HFF-Myc (cell line): ENCODE measurements around the gene SLC12A2.
A peak's percentile ranks its signal among the peaks of the same experiment; 100 is the strongest.

Experiments used
- DNase-seq: peaks from one replicate; pipeline ENCODE4 v3.0.0-alpha.2; 2011; ENCODE audit warnings: low read depth; ENCODE audit errors: extremely low read depth
- H3K4me3 ChIP-seq: replicated peaks from 2 replicates; pipeline ENCODE4 v1.5.1; 2011; ENCODE audit warnings: low read depth, mild to moderate bottlenecking, control low read depth, low read length
- TF ChIP-seq, protein P1 (sequence below): IDR thresholded peaks from 2 replicates; pipeline ENCODE4 v1.5.1; 2012; ENCODE audit warnings: mild to moderate bottlenecking, low read depth, low read length, control low read depth; ENCODE audit errors: missing control alignments

The SLC12A2 gene

GRCh38 chr5:128126241-128126640, 42.7 kb downstream of the SLC12A2 start:
- no peak overlapping the region for H3K4me3 ChIP-seq
- TF ChIP-seq, protein P1, sequence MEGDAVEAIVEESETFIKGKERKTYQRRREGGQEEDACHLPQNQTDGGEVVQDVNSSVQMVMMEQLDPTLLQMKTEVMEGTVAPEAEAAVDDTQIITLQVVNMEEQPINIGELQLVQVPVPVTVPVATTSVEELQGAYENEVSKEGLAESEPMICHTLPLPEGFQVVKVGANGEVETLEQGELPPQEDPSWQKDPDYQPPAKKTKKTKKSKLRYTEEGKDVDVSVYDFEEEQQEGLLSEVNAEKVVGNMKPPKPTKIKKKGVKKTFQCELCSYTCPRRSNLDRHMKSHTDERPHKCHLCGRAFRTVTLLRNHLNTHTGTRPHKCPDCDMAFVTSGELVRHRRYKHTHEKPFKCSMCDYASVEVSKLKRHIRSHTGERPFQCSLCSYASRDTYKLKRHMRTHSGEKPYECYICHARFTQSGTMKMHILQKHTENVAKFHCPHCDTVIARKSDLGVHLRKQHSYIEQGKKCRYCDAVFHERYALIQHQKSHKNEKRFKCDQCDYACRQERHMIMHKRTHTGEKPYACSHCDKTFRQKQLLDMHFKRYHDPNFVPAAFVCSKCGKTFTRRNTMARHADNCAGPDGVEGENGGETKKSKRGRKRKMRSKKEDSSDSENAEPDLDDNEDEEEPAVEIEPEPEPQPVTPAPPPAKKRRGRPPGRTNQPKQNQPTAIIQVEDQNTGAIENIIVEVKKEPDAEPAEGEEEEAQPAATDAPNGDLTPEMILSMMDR, result no peak
- DNase-seq, result no peak

DNA sequence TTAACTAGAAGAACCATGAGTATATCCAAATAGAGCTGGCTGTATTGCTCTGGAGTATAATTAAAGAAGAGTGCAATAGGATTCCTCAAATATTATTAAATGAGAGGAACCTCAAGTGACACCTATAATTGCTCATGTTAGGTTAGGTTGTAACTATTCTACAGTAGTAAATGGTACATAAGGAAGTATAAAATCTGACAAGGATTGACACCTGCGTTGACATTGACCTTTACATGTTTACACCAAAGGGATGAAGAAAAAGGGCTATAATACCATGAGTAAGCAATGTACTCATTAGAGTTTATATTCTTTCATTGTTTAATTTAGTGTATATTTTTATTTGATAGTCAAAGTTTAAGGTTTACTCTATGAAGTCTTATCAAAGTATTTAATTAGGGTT, 48.9 kb downstream of the SLC12A2 start:
- DNase-seq, result no peak
- H3K4me3 ChIP-seq, result no peak overlapping the region
- TF ChIP-seq, protein P1, result no peak

GRCh38 chr5:128135286-128135685, 51.7 kb downstream of the SLC12A2 start:
- peak; percentile 32 for DNase-seq
- no peak overlapping the region for H3K4me3 ChIP-seq
- TF ChIP-seq, protein P1, result no peak

DNA sequence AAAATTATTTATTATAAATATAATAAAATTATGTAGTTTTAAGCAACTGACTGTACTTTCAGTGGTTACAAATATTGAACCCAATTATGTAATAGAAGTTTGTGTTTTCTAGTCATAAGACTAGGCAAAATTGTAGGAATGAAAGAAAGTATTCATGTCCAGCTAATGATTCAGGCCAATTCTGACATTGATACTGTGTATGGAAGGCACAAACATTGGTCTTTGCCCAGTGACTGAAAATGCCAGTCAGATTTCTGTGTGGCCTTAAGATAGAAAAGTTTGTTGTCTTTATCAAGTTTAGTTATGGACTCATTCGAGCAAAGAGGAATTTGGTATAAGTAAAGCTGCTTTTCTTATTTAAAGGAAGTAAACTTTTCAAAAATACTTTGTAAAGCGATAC, 60.3 kb downstream of the SLC12A2 start:
- H3K4me3 ChIP-seq, result no peak overlapping the region
- no peak for DNase-seq
- TF ChIP-seq, protein P1, result no peak

DNA sequence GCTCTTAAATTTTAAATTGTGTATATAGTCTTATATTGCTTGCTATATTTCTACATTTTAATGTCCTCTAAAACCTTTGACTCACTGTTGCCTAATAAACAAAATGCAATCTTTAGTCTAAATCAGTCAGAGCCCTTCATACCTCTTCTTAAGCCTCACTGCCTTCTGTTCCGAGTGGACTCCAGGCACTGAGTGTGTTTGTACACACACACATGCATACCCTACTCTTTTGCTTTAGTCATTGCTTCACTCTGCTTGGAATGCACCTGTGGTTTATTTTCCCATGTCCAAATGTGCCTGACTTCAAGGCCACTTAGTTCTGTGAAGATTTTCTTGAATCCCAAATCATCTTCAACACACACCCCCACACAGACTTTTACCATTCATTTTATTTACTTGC, 60.9 kb downstream of the SLC12A2 start:
- H3K4me3 ChIP-seq, result no peak overlapping the region
- TF ChIP-seq, protein P1, result no peak
- no peak for DNase-seq

GRCh38 chr5:128146671-128147070, 63.1 kb downstream of the SLC12A2 start:
- H3K4me3 ChIP-seq, result no peak overlapping the region
- DNase-seq, result no peak
- TF ChIP-seq, protein P1, result no peak

DNA sequence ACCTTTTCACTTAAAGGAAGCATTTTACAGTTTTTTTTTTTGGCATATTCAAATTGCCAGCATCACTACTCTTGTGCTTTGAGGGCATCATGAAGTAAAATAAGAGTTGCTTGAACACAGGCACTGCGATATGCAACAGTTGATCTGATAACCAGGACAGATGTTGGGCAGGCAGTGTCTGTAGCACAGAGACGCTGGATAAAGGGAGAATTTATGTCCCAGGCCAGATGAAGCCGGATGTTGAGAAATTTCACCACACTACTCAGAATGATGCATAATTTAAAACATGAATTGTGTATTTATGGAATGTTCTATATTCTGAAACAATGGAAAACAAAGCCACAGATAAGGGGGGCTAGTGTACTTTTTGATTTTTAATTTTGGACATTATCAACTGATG, 71.4 kb downstream of the SLC12A2 start:
- TF ChIP-seq, protein P1, result no peak
- no peak overlapping the region for H3K4me3 ChIP-seq
- DNase-seq, result peak; percentile 10
